H7 (cell line): ENCODE measurements around the gene EXTL1. TPM values are rescaled to one million over a fixed set of nuclear protein-coding genes. Genes with fewer than 3 reads are reported as not detected.

Experiments used
- DNase-seq: peaks from one replicate; pipeline ENCODE4 v3.0.0; 2012
- H3K27me3 ChIP-seq: 2 replicates; pipeline ENCODE4 v1.6.0; 2011; ENCODE audit warnings: mild to moderate bottlenecking, low read length; ENCODE audit not compliant: control insufficient read depth, insufficient read depth
- H3K36me3 ChIP-seq: replicated peaks from 2 replicates; pipeline ENCODE4 v1.5.1; 2011; ENCODE audit warnings: low read length; ENCODE audit not compliant: control insufficient read depth, insufficient read depth
- H3K4me3 ChIP-seq: 2 replicates; pipeline ENCODE4 v1.5.1; 2011; ENCODE audit warnings: low read depth, mild to moderate bottlenecking, control low read depth, low read length, moderate library complexity; ENCODE audit not compliant: insufficient read depth
- total RNA-seq: library from RNA; depleted of rRNA; stranded (reverse); fragments of >200 nt; shearing (Covaris generic); gene quantifications from 2 replicates; pipeline ENCODE4 v1.2.3, GENCODE V29; 2014

The EXTL1 gene
- total RNA-seq, 1 experiment from 2014 or later, result 0.38 TPM

GRCh38 chr1:26036756-26037281 is 15.2 kb downstream of the EXTL1 start:
- Histone ChIP-seq H3K4me3 (no peak overlapping the region), H3K36me3 (no peaks in the 10 kb centered on the region), H3K27me3 (peaks cover 33% of the 10 kb centered on the region)
- no peak for DNase-seq

DNA sequence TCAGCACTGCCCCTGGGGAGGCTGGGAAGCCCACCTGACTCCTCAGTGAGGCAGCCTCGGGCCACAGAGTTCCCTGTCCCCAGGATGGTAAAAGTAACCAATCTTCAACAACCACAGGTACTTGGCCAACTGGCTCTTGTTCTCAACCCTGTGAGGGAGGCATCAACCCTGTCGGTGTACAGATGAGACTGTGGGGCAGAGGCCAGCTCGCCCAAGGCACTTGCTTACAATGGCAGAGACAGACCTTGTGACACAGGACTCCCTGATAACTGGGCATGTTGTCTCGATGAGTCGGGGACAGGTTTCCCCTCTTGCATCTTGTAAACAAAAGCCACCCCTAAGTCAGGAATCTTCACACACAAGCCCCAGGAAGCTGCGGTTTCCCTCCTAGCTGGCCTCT is 16.3 kb downstream of the EXTL1 start:
- H3K36me3 ChIP-seq, result no peaks in the 10 kb centered on the region
- peaks cover 39% of the 10 kb centered on the region for H3K27me3 ChIP-seq
- no peak for DNase-seq
- no peak overlapping the region for H3K4me3 ChIP-seq

DNA sequence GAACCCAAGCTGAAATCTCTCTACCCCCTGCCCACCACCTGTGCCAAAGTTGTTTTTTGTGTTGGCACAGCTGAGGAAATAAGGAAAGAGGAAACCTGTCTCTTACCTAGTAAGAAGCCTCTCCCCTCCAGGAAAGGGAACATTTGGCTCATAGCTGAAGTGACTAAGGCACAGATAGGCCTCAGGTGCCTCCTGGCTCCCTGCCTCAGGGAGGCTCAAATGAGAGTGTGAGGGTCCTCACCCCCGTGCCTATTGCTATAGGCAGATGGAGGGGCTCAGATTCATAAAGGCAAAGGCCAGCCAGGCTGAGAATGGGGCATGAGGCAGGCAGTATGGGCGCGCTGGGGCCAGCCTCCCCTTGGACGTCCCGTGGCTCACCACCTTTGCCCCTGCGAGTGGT is 16.9 kb downstream of the EXTL1 start:
- Histone ChIP-seq H3K36me3 (no peaks in the 10 kb centered on the region), H3K4me3 (no peak overlapping the region), H3K27me3 (peaks cover 40% of the 10 kb centered on the region)
- no peak for DNase-seq

GRCh38 chr1:26038904-26039303 is 17.3 kb downstream of the EXTL1 start:
- Histone ChIP-seq H3K4me3 (no peak overlapping the region), H3K36me3 (no peaks in the 10 kb centered on the region), H3K27me3 (peaks cover 40% of the 10 kb centered on the region)
- no peak for DNase-seq

GRCh38 chr1:26041401-26041800 is 19.8 kb downstream of the EXTL1 start:
- Histone ChIP-seq H3K4me3 (no peak overlapping the region), H3K36me3 (no peaks in the 10 kb centered on the region), H3K27me3 (peaks cover 49% of the 10 kb centered on the region)
- no peak for DNase-seq

DNA sequence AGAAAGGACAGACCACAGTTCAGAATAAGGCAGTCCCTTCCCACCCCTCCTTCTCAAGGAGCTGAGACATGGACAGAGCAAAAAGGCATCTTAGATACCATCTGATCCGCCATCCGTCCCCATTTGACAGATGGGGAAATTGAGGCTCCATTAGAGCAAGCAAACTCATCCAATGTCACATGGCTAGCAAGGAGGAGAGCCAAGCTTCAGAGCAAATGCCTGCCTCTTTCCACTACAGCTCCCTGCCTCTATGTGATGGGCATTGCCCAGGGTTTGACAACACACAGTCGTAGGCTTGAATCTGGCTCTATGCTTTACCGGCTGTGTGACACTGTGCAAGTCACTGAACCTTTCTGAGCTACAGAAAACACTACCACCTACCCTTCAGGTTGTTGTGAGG is 20.4 kb downstream of the EXTL1 start:
- no peak overlapping the region for H3K4me3 ChIP-seq
- DNase-seq, result no peak
- H3K27me3 ChIP-seq, result peaks cover 50% of the 10 kb centered on the region
- no peaks in the 10 kb centered on the region for H3K36me3 ChIP-seq

DNA sequence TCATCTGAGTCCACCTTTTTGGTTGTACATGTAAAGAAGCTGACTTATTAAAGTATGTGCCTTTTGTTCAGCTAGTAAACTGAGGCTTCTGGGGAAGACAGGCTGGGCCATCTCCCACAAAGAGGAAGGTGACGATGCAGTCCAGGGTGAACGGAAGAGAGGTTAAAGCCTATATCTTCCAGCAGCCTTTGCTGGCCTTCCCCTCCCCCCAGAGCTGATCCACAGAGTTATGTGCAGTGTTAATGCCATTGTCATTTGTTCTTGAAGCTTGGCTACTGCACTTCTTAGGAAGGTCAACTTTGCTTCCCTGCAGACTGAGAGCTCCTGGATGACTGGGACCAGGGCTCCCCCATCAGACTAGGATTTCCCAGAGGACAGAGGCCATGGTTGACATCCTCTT is 22.2 kb downstream of the EXTL1 start:
- no peak for DNase-seq
- Histone ChIP-seq H3K4me3 (no peak overlapping the region), H3K27me3 (peaks cover 64% of the 10 kb centered on the region), H3K36me3 (no peaks in the 10 kb centered on the region)

DNA sequence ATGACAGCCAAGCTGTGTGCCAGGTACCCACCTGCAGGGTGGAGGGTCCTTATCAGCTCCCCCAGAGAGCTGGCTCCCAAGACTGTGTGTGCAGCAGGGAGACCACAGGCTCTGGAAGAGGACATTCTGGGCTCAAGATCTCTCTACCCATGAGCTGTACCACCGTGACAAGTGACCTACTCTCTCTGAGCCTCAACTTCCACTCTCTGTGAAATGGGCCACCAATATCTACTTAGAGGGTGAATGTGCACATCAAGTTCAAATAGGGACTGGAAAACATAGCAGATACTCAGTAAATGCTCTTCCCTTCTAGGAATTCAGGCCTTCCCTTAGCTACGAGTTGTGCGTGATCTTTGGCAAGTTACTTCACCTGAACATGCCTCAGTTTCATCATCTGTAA is 22.8 kb downstream of the EXTL1 start:
- DNase-seq, result no peak
- Histone ChIP-seq H3K27me3 (peaks cover 69% of the 10 kb centered on the region), H3K36me3 (no peaks in the 10 kb centered on the region), H3K4me3 (no peak overlapping the region)

DNA sequence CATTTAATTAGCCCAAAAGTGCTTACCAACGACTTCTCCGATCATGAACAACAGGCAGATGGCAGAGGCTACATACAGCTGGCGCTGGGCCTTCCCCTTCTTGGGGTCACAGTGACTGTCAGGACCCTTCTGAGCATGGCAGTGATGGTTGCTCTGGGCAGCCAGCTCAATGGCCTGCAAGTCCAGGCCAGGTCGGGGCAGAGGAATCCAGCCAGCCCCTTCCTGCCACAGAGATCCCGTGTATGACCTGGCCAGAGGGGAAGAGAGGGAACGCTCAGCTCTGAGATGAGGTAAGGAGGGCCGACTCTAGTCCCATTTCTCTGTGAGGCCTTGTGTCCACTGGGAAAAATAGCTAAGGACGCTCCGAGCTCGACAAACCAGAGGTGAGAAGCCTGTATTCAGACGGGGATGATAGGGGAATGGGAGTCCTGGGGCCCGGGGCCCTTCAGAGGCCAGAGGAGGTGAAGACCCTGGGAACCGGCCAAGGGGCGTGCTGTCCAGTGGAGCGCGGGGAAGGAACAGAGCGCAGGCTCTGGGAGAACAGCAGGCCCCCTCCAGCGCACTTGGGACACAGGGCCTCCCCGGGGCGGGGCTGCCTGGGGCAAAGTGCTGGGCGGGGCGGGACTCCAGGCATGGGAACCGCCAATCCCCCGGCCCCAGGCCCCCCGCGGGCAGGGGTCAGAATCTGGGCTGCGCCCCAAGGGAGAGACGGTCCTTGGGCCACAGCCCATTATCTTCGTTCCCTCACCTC is 23.6 kb downstream of the EXTL1 start:
- peaks cover 69% of the 10 kb centered on the region for H3K27me3 ChIP-seq
- H3K36me3 ChIP-seq, result no peaks in the 10 kb centered on the region
- peak overlapping the region; percentile 35; the same call in 1 of the 2 replicates for H3K4me3 ChIP-seq
- DNase-seq, result peak; percentile 85

- peak; percentile 91 for DNase-seq
- Histone ChIP-seq H3K27me3 (peaks cover 69% of the 10 kb centered on the region), H3K36me3 (no peaks in the 10 kb centered on the region), H3K4me3 (peak within 1 kb of the TSS; percentile 35)
Observed at GRCh38 chr1:26045722-26046245, 24.2 kb downstream of the EXTL1 start, which contains the start of gene SLC30A2. Gene SLC30A2, minus strand, starts transcription at chr1:26046118. Its CDS starts 222 bp downstream, at chr1:26045896.

DNA sequence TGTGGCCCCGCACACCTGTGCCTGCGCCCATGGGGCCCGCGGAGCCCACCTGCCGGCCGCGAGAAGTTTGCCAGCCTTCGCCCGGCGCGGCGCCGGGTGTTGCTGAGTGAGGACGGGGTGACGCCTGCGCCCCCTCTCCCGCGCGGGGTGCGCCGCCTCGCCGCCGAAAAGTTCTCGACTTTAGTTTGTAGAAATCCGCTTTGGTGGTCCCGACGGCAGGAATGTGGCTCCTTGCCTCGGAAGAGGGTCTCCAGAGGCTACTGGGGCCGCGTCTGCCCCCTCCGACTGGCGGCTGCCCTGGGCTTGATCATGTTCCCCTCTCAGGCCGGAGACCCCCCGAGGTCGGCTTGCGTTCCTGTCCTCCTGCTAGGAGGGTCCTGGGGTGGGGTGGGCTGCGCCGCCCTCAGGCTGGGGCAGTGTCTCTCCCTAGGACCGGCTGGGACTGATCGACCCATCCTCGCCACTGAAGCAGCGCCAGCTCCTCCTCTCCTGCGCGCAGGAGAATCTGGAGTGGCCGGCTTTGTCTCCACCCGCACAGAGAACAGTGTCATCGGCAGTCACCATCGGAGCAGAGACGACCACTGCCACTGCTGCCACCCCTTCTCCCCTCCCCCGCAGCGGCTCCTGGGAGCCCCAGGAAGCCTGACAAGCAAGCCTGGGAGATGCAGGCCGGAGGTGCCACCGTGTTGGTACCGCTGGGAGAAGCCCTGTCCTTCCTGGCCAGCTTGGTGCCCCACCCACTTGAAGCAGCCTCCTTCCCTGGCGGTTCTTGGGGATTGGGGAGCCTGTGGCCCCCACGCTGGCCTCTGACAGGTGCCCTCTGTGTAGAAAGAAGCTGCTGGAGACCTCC is 24.9 kb downstream of the EXTL1 start:
- Histone ChIP-seq H3K36me3 (no peaks in the 10 kb centered on the region), H3K4me3 (peak overlapping the region; percentile 35), H3K27me3 (peaks cover 69% of the 10 kb centered on the region)
- DNase-seq, result peak; percentile 82

DNA sequence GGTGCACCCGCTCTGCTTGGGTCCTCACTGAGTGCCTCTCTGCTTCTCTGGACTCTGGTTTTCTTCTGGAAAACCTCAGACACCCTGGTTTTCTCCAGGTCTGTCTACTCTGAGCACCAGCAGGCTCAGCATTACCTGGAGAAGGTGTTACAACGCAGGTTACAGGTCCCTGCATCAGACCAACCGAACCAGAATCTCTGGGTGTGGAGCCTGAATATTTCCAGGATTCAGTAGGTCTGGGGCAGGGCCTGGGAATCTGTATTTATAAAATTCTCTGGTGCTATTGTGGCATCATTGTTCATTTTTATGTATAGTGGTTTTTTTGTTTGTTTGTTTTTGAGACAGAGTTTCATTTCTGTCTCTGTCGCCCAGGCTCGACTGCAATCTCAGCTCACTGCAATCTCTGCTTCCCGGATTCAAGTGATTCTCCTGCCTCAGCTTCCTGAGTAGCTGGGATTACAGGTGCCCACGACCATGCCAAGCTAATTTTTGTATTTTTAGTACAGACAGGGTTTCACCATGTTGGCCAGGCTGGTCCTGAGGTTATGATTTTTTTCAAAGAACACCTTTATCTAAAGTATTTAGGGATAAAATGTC is 25.8 kb downstream of the EXTL1 start:
- no peak overlapping the region for H3K4me3 ChIP-seq
- no peak for DNase-seq

GRCh38 chr1:26049531-26050247 is 28.1 kb downstream of the EXTL1 start:
- H3K27me3 ChIP-seq, result peaks cover 42% of the 10 kb centered on the region
- no peak for DNase-seq
- H3K36me3 ChIP-seq, result no peaks in the 10 kb centered on the region
- H3K4me3 ChIP-seq, result no peak overlapping the region

More for the DNA sequence above, 25.8 kb downstream of the EXTL1 start:
- Histone ChIP-seq H3K36me3 (no peaks in the 10 kb centered on the region), H3K27me3 (peaks cover 63% of the 10 kb centered on the region)

DNA sequence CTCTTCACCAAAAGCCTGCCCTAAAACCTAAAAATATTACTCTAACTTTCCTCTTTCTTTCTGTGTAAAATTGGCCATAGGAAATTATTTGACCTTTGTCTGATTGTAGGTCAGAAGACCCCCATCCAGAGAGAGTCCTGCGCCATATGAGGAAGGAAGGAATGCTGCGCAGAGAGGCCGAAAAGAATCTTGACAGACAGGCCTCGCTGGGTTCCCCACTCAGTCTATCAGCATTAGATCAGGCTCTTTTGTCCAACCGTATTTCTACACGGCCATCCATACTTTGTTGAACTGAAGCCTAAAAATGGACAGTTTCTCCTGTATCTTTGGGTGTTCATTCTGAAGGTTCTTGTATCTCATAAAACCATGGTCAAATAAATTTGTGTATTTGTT is 28.7 kb downstream of the EXTL1 start:
- no peak for DNase-seq
- Histone ChIP-seq H3K4me3 (no peak overlapping the region), H3K36me3 (no peaks in the 10 kb centered on the region), H3K27me3 (peaks cover 37% of the 10 kb centered on the region)
